B cell (primary cell): ENCODE measurements around the gene MYO1C.

ENCODE experiments used
- EZH2 ChIP-seq: IDR thresholded peaks from 2 replicates; pipeline ENCODE4 v1.6.1; 2012; ENCODE audit warnings: borderline replicate concordance, low read depth, mild to moderate bottlenecking, moderate library complexity, low read length; ENCODE audit not compliant: insufficient read depth, poor library complexity, severe bottlenecking
- TF ChIP-seq, protein P1 (sequence below): fragments of 200-600 bp; IDR thresholded peaks from one replicate; pipeline ENCODE4 v1.8.0; 2022; ENCODE audit warnings: antibody characterized with exemption, mild to moderate bottlenecking

DNA sequence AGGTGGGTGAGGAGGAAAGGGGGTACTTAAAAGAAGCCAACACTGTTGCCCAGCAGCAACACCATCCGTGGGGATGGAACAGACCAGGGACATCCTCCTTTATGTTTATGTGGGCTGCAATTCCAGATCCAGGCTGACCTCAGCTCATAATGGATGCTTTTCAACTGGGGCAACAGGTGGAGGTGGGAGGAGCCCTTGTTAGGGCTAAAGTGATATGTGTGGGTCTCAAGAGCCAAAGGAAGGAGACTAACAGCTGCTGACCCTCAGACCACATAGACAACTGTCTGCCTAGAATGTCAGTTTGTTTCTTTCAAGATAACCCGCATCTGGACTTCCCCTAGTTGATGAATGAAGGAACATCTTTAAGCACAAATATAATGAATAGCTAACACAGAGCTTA, 25.9 kb upstream of the MYO1C start:
- TF ChIP-seq, protein P1, sequence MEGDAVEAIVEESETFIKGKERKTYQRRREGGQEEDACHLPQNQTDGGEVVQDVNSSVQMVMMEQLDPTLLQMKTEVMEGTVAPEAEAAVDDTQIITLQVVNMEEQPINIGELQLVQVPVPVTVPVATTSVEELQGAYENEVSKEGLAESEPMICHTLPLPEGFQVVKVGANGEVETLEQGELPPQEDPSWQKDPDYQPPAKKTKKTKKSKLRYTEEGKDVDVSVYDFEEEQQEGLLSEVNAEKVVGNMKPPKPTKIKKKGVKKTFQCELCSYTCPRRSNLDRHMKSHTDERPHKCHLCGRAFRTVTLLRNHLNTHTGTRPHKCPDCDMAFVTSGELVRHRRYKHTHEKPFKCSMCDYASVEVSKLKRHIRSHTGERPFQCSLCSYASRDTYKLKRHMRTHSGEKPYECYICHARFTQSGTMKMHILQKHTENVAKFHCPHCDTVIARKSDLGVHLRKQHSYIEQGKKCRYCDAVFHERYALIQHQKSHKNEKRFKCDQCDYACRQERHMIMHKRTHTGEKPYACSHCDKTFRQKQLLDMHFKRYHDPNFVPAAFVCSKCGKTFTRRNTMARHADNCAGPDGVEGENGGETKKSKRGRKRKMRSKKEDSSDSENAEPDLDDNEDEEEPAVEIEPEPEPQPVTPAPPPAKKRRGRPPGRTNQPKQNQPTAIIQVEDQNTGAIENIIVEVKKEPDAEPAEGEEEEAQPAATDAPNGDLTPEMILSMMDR = no peak
- no peak for TF ChIP-seq EZH2
